WTC11 (cell line): Measurements from ENCODE around the gene C11orf52.

Experiments
- CBFB ChIP-seq: sonication (generic); formaldehyde crosslinking; IDR thresholded peaks from 2 replicates; pipeline ENCODE4 v1.8.1; 2022; ENCODE audit warnings: mild to moderate bottlenecking, low read depth, missing genetic modification reagents
- CREB1 ChIP-seq: sonication (generic); formaldehyde crosslinking; IDR thresholded peaks from 2 replicates; pipeline ENCODE4 v1.8.0; 2023; ENCODE audit warnings: mild to moderate bottlenecking, missing genetic modification reagents
- IRF2 ChIP-seq: sonication (generic); formaldehyde crosslinking; IDR thresholded peaks from 2 replicates; pipeline ENCODE4 v1.8.0; 2022; ENCODE audit warnings: low read depth, missing genetic modification reagents, borderline replicate concordance
- RELA ChIP-seq: sonication (generic); formaldehyde crosslinking; IDR thresholded peaks from 2 replicates; pipeline ENCODE4 v1.8.1; 2022; ENCODE audit warnings: missing genetic modification reagents, mild to moderate bottlenecking, borderline replicate concordance
- SMAD4 ChIP-seq: sonication (generic); formaldehyde crosslinking; IDR thresholded peaks from 2 replicates; pipeline ENCODE4 v1.8.0; 2022; ENCODE audit warnings: mild to moderate bottlenecking, missing genetic modification reagents
- TF ChIP-seq, protein P1 (sequence below): fragments of 200-600 bp; IDR thresholded peaks from 2 replicates; pipeline ENCODE4 v1.8.0; 2022; ENCODE audit warnings: antibody characterized with exemption
- TF ChIP-seq, protein P2 (sequence below): sonication (generic); formaldehyde crosslinking; IDR thresholded peaks from 2 replicates; pipeline ENCODE4 v1.8.0; 2022; ENCODE audit warnings: mild to moderate bottlenecking, missing genetic modification reagents
- TF ChIP-seq, protein P3 (sequence below): sonication (generic); formaldehyde crosslinking; IDR thresholded peaks from 2 replicates; pipeline ENCODE4 v1.8.0; 2022; ENCODE audit warnings: missing genetic modification reagents
- TF ChIP-seq, protein P4 (sequence below): sonication (generic); formaldehyde crosslinking; IDR thresholded peaks from 2 replicates; pipeline ENCODE4 v1.8.1; 2023; ENCODE audit warnings: mild to moderate bottlenecking, missing genetic modification reagents
- TF ChIP-seq, protein P5 (sequence below): sonication (generic); formaldehyde crosslinking; IDR thresholded peaks from 2 replicates; pipeline ENCODE4 v1.8.1; 2023; ENCODE audit warnings: mild to moderate bottlenecking, moderate library complexity, missing genetic modification reagents
- TF ChIP-seq, protein P6 (sequence below): sonication (generic); formaldehyde crosslinking; IDR thresholded peaks from 2 replicates; pipeline ENCODE4 v1.8.1; 2023; ENCODE audit warnings: mild to moderate bottlenecking, missing genetic modification reagents, moderate library complexity

DNA sequence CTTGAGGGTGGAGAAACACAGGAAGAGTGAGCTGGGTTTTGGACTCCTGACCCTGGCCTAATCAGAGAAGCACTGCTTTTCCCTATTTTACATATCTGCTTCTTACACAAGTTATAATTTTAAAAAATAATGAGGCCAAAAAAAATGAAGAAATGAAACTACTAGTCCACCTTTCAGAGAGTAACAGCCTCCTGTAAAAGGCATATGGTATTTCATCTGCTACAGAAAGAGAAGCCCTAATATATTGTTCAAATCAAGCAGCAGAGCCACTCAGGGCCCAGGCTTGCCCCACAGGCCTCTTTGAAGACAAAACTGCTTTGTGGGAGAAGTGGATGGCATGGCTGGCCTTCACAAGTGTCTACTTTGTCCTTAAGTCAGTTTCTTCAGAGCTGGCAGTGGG, 28.4 kb downstream of the C11orf52 start:
- TF ChIP-seq, protein P1, sequence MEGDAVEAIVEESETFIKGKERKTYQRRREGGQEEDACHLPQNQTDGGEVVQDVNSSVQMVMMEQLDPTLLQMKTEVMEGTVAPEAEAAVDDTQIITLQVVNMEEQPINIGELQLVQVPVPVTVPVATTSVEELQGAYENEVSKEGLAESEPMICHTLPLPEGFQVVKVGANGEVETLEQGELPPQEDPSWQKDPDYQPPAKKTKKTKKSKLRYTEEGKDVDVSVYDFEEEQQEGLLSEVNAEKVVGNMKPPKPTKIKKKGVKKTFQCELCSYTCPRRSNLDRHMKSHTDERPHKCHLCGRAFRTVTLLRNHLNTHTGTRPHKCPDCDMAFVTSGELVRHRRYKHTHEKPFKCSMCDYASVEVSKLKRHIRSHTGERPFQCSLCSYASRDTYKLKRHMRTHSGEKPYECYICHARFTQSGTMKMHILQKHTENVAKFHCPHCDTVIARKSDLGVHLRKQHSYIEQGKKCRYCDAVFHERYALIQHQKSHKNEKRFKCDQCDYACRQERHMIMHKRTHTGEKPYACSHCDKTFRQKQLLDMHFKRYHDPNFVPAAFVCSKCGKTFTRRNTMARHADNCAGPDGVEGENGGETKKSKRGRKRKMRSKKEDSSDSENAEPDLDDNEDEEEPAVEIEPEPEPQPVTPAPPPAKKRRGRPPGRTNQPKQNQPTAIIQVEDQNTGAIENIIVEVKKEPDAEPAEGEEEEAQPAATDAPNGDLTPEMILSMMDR: no peak
- no peak for TF ChIP-seq CREB1 (CRISPR knock-in tag)
- no peak for TF ChIP-seq RELA
- no peak for TF ChIP-seq IRF2
- TF ChIP-seq CBFB (CRISPR knock-in tag): no peak
- TF ChIP-seq, protein P2, sequence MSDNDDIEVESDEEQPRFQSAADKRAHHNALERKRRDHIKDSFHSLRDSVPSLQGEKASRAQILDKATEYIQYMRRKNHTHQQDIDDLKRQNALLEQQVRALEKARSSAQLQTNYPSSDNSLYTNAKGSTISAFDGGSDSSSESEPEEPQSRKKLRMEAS (CRISPR knock-in tag): no peak
- no peak for TF ChIP-seq SMAD4 (CRISPR knock-in tag)
- TF ChIP-seq, protein P3, sequence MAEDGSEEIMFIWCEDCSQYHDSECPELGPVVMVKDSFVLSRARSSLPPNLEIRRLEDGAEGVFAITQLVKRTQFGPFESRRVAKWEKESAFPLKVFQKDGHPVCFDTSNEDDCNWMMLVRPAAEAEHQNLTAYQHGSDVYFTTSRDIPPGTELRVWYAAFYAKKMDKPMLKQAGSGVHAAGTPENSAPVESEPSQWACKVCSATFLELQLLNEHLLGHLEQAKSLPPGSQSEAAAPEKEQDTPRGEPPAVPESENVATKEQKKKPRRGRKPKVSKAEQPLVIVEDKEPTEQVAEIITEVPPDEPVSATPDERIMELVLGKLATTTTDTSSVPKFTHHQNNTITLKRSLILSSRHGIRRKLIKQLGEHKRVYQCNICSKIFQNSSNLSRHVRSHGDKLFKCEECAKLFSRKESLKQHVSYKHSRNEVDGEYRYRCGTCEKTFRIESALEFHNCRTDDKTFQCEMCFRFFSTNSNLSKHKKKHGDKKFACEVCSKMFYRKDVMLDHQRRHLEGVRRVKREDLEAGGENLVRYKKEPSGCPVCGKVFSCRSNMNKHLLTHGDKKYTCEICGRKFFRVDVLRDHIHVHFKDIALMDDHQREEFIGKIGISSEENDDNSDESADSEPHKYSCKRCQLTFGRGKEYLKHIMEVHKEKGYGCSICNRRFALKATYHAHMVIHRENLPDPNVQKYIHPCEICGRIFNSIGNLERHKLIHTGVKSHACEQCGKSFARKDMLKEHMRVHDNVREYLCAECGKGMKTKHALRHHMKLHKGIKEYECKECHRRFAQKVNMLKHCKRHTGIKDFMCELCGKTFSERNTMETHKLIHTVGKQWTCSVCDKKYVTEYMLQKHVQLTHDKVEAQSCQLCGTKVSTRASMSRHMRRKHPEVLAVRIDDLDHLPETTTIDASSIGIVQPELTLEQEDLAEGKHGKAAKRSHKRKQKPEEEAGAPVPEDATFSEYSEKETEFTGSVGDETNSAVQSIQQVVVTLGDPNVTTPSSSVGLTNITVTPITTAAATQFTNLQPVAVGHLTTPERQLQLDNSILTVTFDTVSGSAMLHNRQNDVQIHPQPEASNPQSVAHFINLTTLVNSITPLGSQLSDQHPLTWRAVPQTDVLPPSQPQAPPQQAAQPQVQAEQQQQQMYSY (CRISPR knock-in tag): no peak
- TF ChIP-seq, protein P4, sequence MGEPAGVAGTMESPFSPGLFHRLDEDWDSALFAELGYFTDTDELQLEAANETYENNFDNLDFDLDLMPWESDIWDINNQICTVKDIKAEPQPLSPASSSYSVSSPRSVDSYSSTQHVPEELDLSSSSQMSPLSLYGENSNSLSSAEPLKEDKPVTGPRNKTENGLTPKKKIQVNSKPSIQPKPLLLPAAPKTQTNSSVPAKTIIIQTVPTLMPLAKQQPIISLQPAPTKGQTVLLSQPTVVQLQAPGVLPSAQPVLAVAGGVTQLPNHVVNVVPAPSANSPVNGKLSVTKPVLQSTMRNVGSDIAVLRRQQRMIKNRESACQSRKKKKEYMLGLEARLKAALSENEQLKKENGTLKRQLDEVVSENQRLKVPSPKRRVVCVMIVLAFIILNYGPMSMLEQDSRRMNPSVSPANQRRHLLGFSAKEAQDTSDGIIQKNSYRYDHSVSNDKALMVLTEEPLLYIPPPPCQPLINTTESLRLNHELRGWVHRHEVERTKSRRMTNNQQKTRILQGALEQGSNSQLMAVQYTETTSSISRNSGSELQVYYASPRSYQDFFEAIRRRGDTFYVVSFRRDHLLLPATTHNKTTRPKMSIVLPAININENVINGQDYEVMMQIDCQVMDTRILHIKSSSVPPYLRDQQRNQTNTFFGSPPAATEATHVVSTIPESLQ (CRISPR knock-in tag): no peak
- TF ChIP-seq, protein P5, sequence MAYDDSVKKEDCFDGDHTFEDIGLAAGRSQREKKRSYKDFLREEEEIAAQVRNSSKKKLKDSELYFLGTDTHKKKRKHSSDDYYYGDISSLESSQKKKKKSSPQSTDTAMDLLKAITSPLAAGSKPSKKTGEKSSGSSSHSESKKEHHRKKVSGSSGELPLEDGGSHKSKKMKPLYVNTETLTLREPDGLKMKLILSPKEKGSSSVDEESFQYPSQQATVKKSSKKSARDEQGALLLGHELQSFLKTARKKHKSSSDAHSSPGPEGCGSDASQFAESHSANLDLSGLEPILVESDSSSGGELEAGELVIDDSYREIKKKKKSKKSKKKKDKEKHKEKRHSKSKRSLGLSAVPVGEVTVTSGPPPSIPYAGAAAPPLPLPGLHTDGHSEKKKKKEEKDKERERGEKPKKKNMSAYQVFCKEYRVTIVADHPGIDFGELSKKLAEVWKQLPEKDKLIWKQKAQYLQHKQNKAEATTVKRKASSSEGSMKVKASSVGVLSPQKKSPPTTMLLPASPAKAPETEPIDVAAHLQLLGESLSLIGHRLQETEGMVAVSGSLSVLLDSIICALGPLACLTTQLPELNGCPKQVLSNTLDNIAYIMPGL (CRISPR knock-in tag): no peak
- TF ChIP-seq, protein P6, sequence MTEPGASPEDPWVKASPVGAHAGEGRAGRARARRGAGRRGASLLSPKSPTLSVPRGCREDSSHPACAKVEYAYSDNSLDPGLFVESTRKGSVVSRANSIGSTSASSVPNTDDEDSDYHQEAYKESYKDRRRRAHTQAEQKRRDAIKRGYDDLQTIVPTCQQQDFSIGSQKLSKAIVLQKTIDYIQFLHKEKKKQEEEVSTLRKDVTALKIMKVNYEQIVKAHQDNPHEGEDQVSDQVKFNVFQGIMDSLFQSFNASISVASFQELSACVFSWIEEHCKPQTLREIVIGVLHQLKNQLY: no peak
